Endometrium (tissue), 2 donors: ENCODE measurements around the gene UGT2B28.
"Not testable (repeated sequence)": the region's sequence is repeated elsewhere in the genome, so short reads cannot be mapped to it uniquely, and the experiment has no call there.

Source experiments
- FAIRE-seq: peaks from 2 replicates; lab custom pipeline; 2012; peaks lifted over from hg19 to GRCh38; lab: Jason Lieb, UNC
- donor health status: control.
- donor health status: control.

The UGT2B28 gene

DNA sequence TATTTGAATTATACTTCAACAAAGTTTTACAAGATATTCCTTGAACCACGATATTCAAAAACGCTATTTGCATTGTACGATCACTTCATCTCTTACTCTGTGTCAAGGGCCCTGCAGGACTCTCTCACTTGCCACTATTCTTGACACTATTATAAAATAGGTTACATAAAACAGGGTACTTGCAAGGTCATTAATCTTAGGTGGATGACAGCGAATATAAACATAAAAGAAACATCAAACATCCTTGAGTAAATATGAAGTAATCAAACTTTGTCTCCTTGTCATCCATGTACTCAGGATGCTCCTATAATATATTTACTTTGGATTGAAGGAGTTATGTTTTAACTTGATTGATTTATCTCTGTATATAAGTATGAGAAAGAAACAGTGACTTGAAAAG lies at the start of gene UGT2B28:
Gene UGT2B28, plus strand, starts transcription at position 395 of the 400 bp plus-strand sequence. CDS start 26 bp downstream, outside the sequence.
- not testable (repeated sequence) for FAIRE-seq

GRCh38 chr4:69239092-69239491 lies 41.2 kb upstream of the UGT2B28 start:
- FAIRE-seq, result no peak

GRCh38 chr4:69239557-69240168 lies 40.6 kb upstream of the UGT2B28 start:
- no peak for FAIRE-seq

GRCh38 chr4:69240787-69241186 lies 39.5 kb upstream of the UGT2B28 start:
- FAIRE-seq, result peak; percentile 53

GRCh38 chr4:69241746-69242145 lies 38.5 kb upstream of the UGT2B28 start:
- FAIRE-seq, result peak; percentile 86

DNA sequence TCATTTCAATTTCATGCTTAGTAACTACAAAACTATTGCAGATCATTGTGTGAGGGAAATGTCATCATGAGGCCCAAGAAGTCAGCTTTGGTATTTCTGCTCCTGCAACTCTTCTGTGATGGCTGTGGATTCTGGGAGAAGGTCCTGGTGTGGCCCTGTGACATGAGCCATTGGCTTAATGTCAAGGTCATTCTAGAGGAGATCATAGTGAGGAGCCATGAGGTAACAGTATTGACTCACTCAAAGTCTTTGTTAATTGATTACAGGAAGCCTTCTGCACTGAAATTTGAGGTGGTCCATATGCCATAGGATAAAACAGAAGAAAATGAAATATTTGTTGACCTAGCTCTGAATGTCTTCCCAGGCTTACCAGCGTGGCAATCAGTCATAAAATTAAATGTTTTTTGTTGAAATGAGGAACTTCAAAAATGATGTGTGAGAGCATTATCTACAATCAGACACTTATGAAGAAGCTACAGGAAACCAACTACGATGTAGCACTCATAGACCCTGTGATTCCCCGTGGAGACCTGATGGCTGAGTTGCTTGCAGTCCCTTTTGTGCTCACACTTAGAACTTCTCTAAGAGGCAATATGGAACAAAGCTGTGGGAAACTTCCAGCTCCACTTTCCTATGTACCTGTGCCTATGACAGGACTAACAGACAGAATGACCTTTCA lies 37.6 kb upstream of the UGT2B28 start:
- not testable (repeated sequence) for FAIRE-seq

- FAIRE-seq, result not testable (repeated sequence)
These were observed 29.4 kb upstream of the UGT2B28 start for GRCh38 chr4:69250884-69251283.

DNA sequence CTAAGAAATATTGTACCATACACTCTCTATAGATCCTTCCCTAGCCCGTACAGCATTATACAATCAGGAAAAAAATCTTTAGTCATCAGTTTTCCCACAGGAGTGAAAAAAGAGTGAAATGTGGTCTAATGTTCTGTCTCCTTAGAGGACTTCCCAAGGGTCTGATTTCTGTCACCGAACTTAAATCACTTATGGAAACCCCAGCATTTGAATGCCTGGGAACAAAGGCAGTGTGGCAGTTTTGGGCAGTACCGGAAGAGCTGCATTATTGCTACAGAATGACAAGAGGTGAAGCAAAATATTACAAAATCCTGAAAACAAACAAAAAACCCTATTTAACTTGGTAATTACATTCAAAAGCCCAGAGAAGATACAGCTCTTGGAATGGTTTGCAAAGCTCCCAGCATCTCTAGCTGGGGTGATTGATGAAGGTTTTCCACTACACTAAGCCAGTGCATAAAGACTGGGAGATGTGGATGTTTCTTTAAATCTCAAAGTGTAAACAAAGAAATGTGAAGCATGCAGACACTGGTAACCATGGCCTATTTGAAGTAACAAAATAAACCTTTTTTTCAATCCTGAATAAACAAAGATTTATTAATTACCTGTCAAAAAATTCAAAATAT lies 27.0 kb upstream of the UGT2B28 start:
- FAIRE-seq, result not testable (repeated sequence)

DNA sequence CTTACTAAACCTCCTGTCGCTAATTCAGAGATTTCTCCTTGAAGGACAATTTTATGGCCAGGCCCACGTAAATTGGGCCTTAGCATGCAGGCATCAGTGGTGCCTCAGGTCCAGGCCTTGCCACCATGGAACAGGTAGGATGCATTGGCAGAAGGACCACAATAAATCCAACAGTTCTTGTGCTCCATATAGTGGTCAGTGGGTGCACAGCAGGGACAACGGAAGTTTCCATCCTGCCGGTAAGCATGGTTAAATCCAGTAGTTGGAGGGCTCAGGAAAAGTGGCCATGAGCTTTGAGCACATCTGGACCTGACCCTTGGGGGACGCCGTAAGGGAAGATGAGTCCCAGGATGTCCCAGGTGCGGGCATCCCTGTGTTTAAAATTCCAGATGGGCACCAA lies 11.7 kb upstream of the UGT2B28 start:
- FAIRE-seq, result not testable (repeated sequence)

GRCh38 chr4:69296356-69296755 lies 16.1 kb downstream of the UGT2B28 start:
- FAIRE-seq, result not testable (repeated sequence)

DNA sequence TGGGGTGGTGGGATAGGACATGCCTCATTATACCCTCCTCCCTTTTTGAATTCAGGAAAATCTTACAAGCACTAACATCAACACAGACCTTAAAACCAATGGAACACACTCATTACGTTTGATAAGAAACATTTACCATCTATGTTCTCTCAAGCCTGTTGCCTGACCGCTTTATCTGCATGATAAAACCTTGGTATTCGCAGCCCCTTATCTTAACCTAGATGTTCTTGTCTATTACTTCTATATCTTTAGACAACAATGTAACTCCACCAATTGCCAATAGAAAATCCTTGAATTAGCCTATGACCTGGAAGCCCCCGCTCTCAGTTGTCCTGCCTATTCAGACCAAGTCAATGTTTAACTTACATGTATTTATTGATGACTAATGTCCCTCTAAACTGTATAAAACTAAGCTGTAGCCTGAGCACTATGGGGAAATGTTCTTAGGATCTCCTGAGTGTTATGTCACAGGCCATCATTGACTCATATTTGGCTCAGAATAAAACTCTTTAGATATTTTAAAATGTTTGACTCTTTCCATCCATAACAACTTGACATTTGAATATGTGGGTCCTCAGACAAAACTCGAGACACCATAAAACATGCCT lies 28.3 kb downstream of the UGT2B28 start:
- FAIRE-seq, result not testable (repeated sequence)

- not testable (repeated sequence) for FAIRE-seq
These were observed 29.3 kb downstream of the UGT2B28 start for GRCh38 chr4:69309549-69310076.

GRCh38 chr4:69310262-69310661 lies 30.0 kb downstream of the UGT2B28 start:
- FAIRE-seq, result not testable (repeated sequence)

DNA sequence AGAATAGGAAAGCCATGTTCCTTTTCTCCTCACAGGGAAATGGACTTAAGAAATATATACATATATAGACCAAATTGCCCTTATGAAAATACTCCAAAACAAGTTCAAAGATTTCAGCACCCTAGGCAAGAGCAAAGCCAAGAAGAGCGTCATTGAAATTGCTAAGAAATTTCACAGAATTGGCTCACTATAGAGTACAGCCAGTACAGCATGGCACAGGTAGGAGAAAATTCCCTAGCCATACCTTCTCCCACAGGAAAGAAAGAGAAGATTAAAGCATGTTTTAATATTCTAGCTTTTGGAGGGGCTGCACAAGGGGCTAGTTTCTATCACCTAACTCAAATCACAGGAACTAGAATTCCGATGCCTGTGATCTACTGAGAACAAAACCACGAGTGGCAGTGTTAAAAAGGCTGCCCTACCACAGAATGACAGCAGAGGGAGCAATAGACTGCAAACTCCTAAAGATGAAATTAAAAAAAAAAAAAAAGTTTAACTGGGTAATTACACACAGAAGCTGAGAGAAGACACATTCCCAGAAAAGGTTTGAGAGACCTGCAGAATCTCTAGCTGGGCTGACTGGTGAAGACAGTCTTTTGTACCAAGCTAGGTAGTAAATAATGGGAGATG lies 37.5 kb downstream of the UGT2B28 start:
- FAIRE-seq, result peak; percentile 76

DNA sequence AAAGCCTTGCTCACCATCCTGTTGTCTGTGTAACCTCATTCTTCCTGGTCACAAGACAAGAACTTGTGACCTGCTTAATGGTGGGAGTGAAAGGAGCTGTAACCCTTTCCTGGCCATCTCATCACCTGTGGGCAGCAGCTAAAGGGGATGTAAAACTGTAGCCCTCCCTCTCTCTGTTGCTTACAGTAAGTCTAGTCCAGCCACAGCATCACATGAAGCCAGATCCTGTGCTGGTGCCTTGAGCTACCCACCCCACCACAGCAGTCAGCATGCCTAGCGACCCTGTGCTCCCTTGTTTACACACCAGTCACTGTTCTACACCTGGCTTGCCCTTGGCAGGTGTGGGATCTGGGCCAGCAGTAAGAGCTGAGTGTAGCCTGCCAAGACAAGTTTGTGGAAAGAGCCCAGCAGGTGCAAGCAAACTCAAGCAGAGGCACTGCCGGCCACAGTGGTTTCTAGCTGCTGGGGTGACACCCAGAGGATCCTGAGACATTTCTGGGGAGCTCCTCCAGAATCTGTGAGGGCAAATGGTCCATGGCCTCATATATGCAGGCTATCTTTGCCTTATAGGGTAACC lies 41.0 kb downstream of the UGT2B28 start:
- FAIRE-seq, result no peak

GRCh38 chr4:69322055-69322454 lies 41.8 kb downstream of the UGT2B28 start:
- FAIRE-seq, result no peak

DNA sequence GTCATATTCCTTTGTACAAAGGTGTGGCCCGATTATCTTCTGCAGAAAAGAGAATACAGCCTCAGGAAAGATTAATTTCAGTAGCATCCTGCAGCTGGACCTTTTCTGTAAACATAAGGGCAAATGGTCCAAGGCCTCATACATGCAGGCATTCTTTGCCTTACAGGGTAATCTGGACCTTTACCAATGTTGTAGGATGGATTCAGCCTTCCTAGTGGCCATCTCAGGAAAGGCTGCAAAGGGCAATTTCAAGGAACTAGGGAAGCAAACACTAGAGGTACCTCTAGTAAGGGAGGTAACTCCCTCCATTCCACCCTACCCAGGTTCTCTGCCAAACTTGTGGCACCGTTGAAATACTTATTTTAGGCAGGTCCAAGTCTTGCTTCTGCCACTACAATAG lies 43.0 kb downstream of the UGT2B28 start:
- no peak for FAIRE-seq

DNA sequence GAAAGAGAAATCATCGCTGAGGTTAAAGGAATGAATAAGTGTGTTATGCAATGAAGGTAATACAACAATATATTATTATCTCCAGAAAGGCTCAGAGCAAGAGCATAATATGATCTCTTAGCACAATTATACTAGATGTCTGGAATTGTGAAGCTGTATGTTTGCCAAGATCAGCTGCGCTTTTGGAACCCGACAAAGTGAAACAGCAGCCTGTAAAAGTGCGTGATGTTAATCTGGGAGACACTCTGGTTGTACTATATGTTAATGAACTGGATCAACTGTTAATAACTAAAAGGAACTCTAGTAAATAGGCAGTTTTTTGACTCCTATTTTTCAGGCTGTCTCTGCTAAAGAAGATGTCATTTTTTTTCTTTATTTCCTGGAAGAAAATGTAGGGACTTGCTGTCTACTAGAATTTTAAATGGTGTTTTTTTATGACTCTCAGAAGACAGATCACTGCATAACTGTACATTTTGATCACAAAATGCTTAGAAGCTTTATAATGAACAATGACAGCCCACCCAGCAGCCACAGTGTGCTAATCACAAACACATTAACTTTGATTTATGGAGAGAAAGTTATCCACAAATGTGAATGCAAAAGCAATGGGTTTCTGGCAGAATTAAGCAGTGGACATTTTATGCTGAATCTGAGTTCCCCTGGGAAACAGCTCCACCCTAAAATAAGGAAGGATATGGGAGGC lies 50.2 kb downstream of the UGT2B28 start:
- FAIRE-seq, result no peak

DNA sequence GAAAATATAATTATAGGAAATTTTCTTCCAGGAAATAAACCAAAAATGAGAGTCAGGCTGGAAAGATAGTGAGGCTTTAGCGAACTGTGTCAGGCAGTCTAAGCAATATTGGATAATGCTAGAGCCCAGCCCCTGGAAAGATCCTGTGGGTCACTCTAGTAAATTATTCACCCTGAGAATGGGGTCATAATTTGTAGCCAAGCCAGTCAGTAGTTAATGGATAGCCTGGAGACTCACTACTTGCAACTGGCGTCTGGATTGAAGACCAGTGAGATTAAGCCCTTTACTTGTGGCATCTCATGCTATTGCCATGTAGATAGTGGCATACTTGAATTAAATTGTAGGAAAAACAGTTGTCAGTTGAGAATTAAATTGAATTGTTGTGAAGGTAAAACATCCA lies 51.0 kb downstream of the UGT2B28 start:
- FAIRE-seq, result not testable (repeated sequence)

DNA sequence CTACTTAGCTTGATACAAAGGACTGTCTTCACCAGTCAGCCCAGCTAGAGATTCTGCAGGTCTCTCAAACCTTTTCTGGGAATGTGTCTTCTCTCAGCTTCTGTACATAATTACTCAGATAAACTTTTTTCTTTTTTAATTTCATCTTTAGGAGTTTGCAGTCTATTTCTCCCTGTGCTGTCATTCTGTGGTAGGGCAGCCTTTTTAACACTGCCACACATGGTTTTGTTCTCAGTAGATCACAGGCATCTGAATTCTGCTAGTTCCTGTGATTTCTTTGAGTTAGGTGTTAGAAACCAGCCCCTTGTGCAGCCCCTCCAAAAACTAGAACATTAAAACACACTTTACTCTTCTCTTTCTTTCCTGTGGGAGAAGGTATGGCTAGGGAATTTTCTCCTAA lies 55.2 kb downstream of the UGT2B28 start:
- not testable (repeated sequence) for FAIRE-seq

- not testable (repeated sequence) for FAIRE-seq
These were observed 62.8 kb downstream of the UGT2B28 start for GRCh38 chr4:69343114-69343513.
